Measurements from ENCODE around the gene IFI30. TPM values are rescaled to one million over a fixed set of nuclear protein-coding genes. Genes with fewer than 3 reads are reported as not detected.

IFI30 gene
- total RNA-seq, 1 experiment from 2014 or later: 20.2 TPM

- no peaks in the 10 kb centered on the region for H3K36me3 Mint-ChIP-seq
- DNase-seq (ENCODE audit: low spot score): no peak
- CTCF ChIA-PET: interaction anchor here (1.0 to 3.6 kb wide), 5 partner anchors 10 to 106 kb away, joined by 4 to 22 read pairs (median 6); partner anchors contain the start of gene RAB3A
- no peak overlapping the region for H3K27ac Mint-ChIP-seq
- H3K4me3 Mint-ChIP-seq: no peak overlapping the region
- H3K27me3 Mint-ChIP-seq (ENCODE audit: low read depth): peaks cover 11% of the 10 kb centered on the region
- no peaks in the 10 kb centered on the region for H3K9me3 Mint-ChIP-seq
- H3K4me1 Mint-ChIP-seq: peaks cover 18% of the 10 kb centered on the region
- TF ChIP-seq IRF1 (CRISPR knock-in tag; IDR thresholded peaks at IDR 0.05) (no peak), GRHL2 (CRISPR knock-in tag; IDR thresholded peaks at IDR 0.05; ENCODE audit: insufficient replicate concordance, severe bottlenecking) (no peak), TEAD1 (CRISPR knock-in tag; IDR thresholded peaks at IDR 0.05) (no peak)
- no peak for ATAC-seq
- POLR2A ChIA-PET: interaction anchor here (1.6 kb wide), 1 partner anchor 13 kb away, joined by 5 read pairs; no protein-coding TSS in a partner anchor
Measured at GRCh38 chr19:18218600-18218999, 45.0 kb downstream of the IFI30 start.

GRCh38 chr19:18219911-18220631 is 46.5 kb downstream of the IFI30 start:
- POLR2A ChIA-PET: interaction anchor here (0.6 to 1.6 kb wide), 5 partner anchors 9 to 102 kb away, joined by 3 to 8 read pairs (median 5); partner anchors contain the start of gene RAB3A

More at GRCh38 chr19:18219911-18220631, 46.5 kb downstream of the IFI30 start:
- Mint-ChIP-seq H3K4me1 (peaks cover 22% of the 10 kb centered on the region), H3K27me3 (ENCODE audit: low read depth) (peaks cover 17% of the 10 kb centered on the region), H3K27ac (peak overlapping the region; percentile 88), H3K4me3 (peak overlapping the region; percentile 70), H3K9me3 (no peaks in the 10 kb centered on the region), H3K36me3 (no peaks in the 10 kb centered on the region)
- TF ChIP-seq ZNF219 (CRISPR knock-in tag; IDR thresholded peaks at IDR 0.05; ENCODE audit: borderline replicate concordance): no peak
- TF ChIP-seq ATF1 (CRISPR knock-in tag; IDR thresholded peaks at IDR 0.05): no peak
- no peak for TF ChIP-seq GABPB1 (CRISPR knock-in tag; IDR thresholded peaks at IDR 0.05)
- TF ChIP-seq OVOL2 (CRISPR knock-in tag; IDR thresholded peaks at IDR 0.05; ENCODE audit: borderline replicate concordance): no peak
- no peak for TF ChIP-seq KAT7 (CRISPR knock-in tag; IDR thresholded peaks at IDR 0.05; ENCODE audit: borderline replicate concordance)
- no peak for TF ChIP-seq ZNF232 (CRISPR knock-in tag; IDR thresholded peaks at IDR 0.05)
- no peak for TF ChIP-seq TP53 (CRISPR knock-in tag; IDR thresholded peaks at IDR 0.05)
- no peak for TF ChIP-seq GRHL2 (CRISPR knock-in tag; IDR thresholded peaks at IDR 0.05; ENCODE audit: insufficient replicate concordance, severe bottlenecking)
- no peak for TF ChIP-seq JAZF1 (CRISPR knock-in tag; IDR thresholded peaks at IDR 0.05)
- TF ChIP-seq ZNF532 (CRISPR knock-in tag; IDR thresholded peaks at IDR 0.05; ENCODE audit: borderline replicate concordance): no peak
- TF ChIP-seq IRF1 (CRISPR knock-in tag; IDR thresholded peaks at IDR 0.05): no peak
- TF ChIP-seq CREM (CRISPR knock-in tag; IDR thresholded peaks at IDR 0.05): no peak
- TF ChIP-seq ZNF138 (CRISPR knock-in tag; conservative IDR thresholded peaks at IDR 0.05): no peak
- DNase-seq (ENCODE audit: low spot score) (no peak), ATAC-seq (no peak)
- CTCF ChIA-PET: interaction anchor here (0.9 to 3.6 kb wide), 15 partner anchors 12 to 197 kb away, joined by 3 to 50 read pairs (median 6); partner anchors contain the start of genes JUND, LSM4 and RAB3A

All from WTC11 (cell line).